Epithelial cell of esophagus (primary cell): ENCODE results near the gene PLAC1.

Experiments used
- DNase-seq: peaks from one replicate; pipeline ENCODE4 v3.0.0; 2010; ENCODE audit warnings: low read depth
- H3K4me3 ChIP-seq: 2 replicates; pipeline ENCODE4 v1.5.1; 2011; ENCODE audit warnings: mild to moderate bottlenecking, low read length, control low read depth
- TF ChIP-seq, protein P1 (sequence below): IDR thresholded peaks from 2 replicates; pipeline ENCODE4 v1.5.1; 2011; ENCODE audit warnings: low read depth, mild to moderate bottlenecking, low read length, control low read depth, inconsistent platforms; ENCODE audit not compliant: insufficient read depth; ENCODE audit errors: missing control alignments

PLAC1 gene

DNA sequence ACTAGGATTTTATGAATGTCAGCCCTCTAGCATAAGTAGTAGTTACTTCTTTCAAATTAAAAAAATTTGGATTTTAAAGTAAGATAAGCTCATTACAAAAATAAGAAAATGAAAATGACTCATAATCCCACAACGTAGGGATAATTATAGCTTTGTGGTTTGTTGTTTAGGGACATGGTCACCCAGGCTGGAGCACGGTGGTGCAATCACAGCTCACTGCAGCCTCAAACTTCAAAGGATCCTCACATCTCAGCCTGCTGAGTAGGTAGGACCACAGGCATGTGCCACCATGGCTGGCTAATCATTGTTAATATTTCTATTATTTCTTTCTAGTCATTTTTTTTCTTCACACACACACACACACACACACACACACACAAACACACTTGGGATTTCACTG lies 57.6 kb downstream of the PLAC1 start:
- DNase-seq = peak; percentile 7
- H3K4me3 ChIP-seq = no peak overlapping the region
- TF ChIP-seq, protein P1, sequence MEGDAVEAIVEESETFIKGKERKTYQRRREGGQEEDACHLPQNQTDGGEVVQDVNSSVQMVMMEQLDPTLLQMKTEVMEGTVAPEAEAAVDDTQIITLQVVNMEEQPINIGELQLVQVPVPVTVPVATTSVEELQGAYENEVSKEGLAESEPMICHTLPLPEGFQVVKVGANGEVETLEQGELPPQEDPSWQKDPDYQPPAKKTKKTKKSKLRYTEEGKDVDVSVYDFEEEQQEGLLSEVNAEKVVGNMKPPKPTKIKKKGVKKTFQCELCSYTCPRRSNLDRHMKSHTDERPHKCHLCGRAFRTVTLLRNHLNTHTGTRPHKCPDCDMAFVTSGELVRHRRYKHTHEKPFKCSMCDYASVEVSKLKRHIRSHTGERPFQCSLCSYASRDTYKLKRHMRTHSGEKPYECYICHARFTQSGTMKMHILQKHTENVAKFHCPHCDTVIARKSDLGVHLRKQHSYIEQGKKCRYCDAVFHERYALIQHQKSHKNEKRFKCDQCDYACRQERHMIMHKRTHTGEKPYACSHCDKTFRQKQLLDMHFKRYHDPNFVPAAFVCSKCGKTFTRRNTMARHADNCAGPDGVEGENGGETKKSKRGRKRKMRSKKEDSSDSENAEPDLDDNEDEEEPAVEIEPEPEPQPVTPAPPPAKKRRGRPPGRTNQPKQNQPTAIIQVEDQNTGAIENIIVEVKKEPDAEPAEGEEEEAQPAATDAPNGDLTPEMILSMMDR = no peak

DNA sequence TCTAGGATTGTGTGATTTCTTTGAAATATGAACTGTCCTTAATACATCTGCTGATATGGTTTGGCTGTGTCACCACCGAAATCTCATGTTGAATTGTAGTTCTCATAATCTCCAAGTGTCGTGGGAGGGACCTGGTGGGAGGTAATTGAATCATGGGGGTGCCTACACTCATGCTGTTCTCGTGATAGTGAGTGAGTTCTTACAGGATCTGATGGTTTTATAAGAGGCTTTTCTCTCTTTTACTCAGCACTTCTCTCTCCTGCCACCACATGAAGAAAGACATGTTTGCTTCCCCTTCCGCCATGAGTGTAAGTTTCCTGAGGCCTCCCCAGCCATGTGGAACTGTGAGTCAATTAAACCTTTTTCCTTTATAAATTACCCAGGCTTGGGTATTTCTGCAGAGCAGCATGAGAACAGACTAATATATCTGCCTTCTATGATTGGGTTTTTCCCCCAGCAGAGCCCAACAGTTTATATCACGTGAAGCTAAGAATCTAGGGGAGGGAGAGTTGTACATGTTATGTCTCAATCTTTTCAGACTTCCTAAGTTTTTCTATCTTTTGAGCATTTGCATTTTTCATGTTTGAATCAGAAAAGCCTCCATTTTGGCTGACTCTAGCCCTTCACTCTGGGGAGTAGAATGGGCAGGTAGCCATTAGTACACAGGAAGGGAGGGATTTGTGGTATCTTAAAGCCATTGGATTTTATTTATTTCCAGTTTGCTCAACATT lies 58.9 kb downstream of the PLAC1 start:
- no peak overlapping the region for H3K4me3 ChIP-seq
- no peak for DNase-seq
- TF ChIP-seq, protein P1 = no peak

DNA sequence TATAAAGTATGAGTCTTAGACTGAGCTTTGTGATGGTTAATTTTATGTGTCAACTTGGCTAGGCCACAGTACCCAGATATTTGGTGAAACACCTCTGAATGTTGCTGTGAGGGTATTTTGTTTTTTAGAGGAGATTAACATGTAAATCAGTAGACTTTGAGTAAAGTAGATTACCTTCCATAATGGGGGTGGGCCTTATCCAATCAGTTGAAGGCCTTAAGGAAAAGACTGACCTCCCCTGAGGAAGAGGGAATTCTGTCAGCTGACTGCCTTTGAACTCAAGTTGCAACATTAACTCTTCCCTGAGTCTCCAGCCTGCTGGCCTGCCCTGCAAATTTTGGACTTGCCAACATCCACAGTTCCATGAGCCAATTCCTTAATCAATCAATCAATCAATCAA lies 66.0 kb downstream of the PLAC1 start:
- no peak overlapping the region for H3K4me3 ChIP-seq
- TF ChIP-seq, protein P1 = no peak
- no peak for DNase-seq

DNA sequence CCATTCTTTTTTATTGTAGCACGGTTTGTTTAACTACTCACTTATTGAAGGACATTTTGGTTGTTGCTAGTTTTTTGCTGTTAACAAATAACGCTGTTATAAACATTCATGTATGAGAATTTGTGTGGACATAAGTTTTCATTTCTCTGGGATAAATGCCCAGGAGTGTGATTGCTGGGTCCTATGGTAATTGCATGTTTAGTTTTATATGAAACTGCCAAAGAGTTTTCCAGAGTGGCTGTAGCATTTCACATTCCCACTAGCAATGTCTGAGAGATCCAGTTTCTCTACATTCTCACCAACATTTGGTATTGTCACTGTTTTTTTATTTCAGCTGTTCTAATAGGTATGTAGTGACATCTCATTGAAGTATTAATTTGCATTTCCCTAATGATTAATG lies 66.8 kb downstream of the PLAC1 start:
- no peak overlapping the region for H3K4me3 ChIP-seq
- DNase-seq = no peak
- TF ChIP-seq, protein P1 = no peak

DNA sequence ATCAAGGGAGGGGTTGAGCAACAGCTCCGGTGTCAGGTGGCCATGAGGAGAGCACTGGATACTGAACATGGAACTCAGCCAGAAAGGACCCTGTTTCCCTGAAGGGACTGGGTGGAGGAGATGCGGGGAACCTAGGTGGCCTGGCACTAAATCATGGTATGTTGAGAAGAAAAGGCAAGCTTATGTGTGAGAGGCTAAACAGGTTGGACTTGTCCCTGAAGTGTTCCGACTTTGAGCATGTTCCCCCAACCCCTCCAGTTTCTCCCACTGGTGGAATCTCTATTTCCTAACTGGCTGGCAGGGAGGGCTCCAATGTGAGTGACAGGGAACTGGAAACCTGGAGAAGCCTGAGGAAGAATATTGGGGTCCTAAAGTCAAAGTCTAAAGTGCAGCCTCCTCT lies 69.5 kb downstream of the PLAC1 start:
- TF ChIP-seq, protein P1 = no peak
- no peak for DNase-seq
- no peak overlapping the region for H3K4me3 ChIP-seq

DNA sequence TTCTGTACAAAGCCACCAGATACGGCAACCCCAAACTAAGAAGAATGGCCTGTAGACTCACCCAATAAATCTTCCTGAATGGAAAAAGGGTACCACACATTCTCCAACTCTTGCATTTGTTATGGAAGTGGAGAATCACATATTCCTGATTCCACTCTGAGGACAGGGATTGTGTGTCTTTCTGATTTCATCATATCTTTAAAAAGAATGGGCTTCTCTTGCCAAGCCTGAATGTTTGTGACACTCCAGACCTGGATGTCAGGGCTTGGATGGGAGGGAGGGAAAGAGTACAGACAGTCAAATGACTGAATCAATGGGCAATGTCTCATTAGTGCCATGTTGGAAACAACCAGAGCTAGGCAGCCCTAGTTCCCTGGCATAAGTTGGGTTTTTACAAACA lies 77.4 kb downstream of the PLAC1 start:
- no peak for DNase-seq
- H3K4me3 ChIP-seq = no peak overlapping the region
- TF ChIP-seq, protein P1 = no peak

DNA sequence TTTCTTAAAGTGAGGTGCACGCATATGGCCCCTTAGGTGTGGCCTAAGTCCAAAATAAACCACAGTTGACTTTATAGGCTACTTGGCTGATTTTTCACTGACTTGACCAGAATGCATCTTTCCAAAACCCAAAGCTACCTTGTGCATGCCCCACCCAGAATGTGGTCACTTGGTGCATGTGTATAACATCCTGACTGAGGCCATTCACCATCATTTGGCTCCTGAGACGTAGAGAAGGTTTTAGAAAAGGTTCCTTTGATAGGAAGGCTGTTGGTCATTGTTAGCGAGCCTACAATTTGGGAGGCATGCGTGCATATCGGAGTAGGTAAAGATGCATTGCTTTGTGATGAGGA lies 84.6 kb downstream of the PLAC1 start:
- no peak overlapping the region for H3K4me3 ChIP-seq
- DNase-seq = no peak
- TF ChIP-seq, protein P1 = no peak
